ENCODE data around the gene PIEZO2. TPM values are rescaled to one million over a fixed set of nuclear protein-coding genes. Genes with fewer than 3 reads are reported as not detected.
"Not testable (repeated sequence)": the region's sequence is repeated elsewhere in the genome, so short reads cannot be mapped to it uniquely, and the experiment has no call there.

The PIEZO2 gene
- total RNA-seq, 3 donors from 2014 or later (not counting 1 experiment from before 2014, with no cell fraction given), result not detected

DNA sequence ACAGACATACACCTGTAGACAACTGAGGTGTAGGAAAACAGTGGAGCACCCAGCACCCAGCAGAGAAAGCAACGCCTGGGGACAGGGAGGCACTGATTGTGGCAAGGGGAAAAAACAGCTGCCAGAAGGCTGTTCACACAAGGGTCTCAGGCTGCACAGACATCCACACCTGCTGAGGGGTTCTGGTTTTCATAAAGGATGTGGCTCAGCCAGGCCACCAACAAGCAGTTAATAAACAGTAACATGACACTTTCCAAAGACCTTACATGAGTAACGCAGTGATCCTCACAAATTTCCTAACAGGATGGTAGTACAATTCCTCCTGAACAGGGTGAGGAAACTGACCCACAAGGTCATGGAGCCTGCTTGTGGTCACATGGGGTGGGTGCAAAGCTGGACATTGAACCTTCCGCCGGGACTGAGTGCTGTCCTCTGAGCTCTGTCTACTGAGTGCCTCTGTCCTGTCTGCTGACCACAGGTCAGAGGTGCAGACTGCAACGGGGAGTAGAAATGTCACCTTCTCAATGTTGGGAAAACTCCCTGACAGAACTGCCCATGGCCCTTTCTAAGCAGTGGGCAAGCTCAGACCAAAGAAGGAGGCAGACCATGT is 506.3 kb downstream of the PIEZO2 start:
- H3K4me1 ChIP-seq (ENCODE audit: control insufficient read depth, insufficient read depth, low read length); H3K4me3 Mint-ChIP-seq; H3K9me3 ChIP-seq (ENCODE audit: control insufficient read depth, insufficient read depth, low read length); intact Hi-C loops (cut with micrococcal nuclease); H3K27ac Mint-ChIP-seq; H3K36me3 ChIP-seq (ENCODE audit: control insufficient read depth, insufficient read depth, low read length); H3K4me3 ChIP-seq (ENCODE audit: low read length); H3K27ac ChIP-seq (ENCODE audit: low read length); H3K9me3 Mint-ChIP-seq; H3K27me3 Mint-ChIP-seq (ENCODE audit: low read depth in 2 of 2); H3K4me1 Mint-ChIP-seq; H3K36me3 Mint-ChIP-seq; H3K27me3 ChIP-seq (ENCODE audit: control insufficient read depth, insufficient read depth, low read length); ATAC-seq; DNase-seq: not testable (repeated sequence)
- no CpG with 5 or more reads among the region's 5 CpGs for WGBS (ENCODE audit: insufficient coverage)

DNA sequence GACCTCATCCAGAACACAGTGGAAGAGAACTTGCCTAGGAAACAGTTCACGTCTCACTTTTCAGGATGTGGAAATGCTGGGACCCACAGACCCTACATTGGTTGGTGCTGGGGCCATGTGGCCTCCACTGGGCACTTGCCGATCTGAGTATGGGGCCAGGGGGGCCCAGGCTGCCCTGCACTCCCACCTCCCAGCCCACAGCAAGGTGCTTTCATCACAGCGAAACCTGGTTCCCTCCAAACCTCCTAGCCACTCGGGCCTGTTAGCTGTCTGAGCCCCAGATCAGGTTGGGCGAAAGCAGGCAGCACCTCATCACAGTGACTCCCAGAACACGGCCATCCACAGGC is 510.9 kb downstream of the PIEZO2 start:
- H3K27me3 ChIP-seq (ENCODE audit: control insufficient read depth, insufficient read depth, low read length); H3K4me1 ChIP-seq (ENCODE audit: control insufficient read depth, insufficient read depth, low read length); H3K27me3 Mint-ChIP-seq (ENCODE audit: low read depth in 2 of 2); H3K27ac ChIP-seq (ENCODE audit: low read length); intact Hi-C loops (cut with micrococcal nuclease); H3K9me3 Mint-ChIP-seq; H3K4me3 ChIP-seq (ENCODE audit: low read length); H3K9me3 ChIP-seq (ENCODE audit: control insufficient read depth, insufficient read depth, low read length); DNase-seq; H3K27ac Mint-ChIP-seq; H3K36me3 Mint-ChIP-seq; H3K4me3 Mint-ChIP-seq; ATAC-seq; H3K36me3 ChIP-seq (ENCODE audit: control insufficient read depth, insufficient read depth, low read length); H3K4me1 Mint-ChIP-seq: not testable (repeated sequence)
- WGBS (ENCODE audit: insufficient coverage), result 90% methylated on average over 3 of the region's 6 CpGs

DNA sequence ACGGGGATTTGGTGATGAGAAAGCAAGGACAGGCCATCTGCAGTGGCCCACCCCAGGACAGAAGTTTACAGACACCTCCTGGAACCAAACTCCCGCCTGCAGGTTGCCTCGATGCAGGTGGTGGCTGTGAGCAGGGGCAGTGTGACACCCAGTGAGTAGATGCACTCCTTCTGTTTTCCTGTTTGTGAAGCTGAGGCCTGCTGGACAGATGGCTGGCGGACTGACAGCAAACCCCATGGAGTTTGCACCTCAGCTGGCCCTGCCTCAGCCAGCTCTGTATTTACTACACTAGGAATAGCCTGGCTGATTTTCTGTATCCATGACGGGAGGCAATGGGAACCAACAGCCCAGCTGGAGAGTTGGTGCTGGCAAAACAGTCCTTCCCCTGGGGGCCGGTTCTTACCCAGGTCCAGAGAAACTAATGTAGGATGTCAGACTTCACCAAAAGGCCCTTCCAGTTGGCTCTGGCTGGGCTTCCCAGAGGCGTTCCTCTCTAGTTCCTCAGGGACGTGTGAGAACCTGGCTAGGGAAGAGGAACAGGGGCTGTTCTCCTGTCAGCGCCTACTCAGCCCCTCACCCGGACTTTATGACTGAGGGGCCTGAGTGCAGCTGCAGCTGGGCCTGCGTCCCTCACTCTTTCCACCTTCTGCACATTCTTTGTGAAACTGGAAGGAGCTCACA is 511.4 kb downstream of the PIEZO2 start:
- DNase-seq; H3K9me3 ChIP-seq (ENCODE audit: control insufficient read depth, insufficient read depth, low read length); H3K4me3 ChIP-seq (ENCODE audit: low read length); H3K27me3 Mint-ChIP-seq (ENCODE audit: low read depth in 2 of 2); H3K27me3 ChIP-seq (ENCODE audit: control insufficient read depth, insufficient read depth, low read length); H3K27ac Mint-ChIP-seq; H3K36me3 Mint-ChIP-seq; H3K9me3 Mint-ChIP-seq; intact Hi-C loops (cut with micrococcal nuclease); H3K4me3 Mint-ChIP-seq; H3K36me3 ChIP-seq (ENCODE audit: control insufficient read depth, insufficient read depth, low read length); H3K27ac ChIP-seq (ENCODE audit: low read length); H3K4me1 Mint-ChIP-seq; ATAC-seq; H3K4me1 ChIP-seq (ENCODE audit: control insufficient read depth, insufficient read depth, low read length): not testable (repeated sequence)
- WGBS (ENCODE audit: insufficient coverage), result 77% methylated on average over 1 of the region's 11 CpGs

DNA sequence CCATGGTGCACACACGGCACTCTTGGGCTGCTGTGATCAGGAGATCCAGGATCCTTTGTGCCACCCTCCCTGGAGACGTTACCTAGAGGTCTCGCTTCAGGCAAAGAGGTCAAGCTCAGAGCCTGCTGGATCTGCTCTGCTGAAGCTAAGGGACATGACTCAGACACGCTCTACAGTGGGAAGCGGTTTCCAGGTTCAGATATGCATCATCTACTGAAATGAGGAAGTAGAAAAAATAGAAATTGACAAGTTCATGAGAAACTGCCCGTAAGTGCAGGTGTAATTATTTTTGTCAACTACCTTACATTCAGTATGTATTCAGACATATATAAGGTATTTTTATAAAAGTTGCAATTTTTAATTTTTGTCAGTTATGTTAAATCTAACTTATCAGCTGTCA is 520.3 kb downstream of the PIEZO2 start:
- intact Hi-C loops (cut with micrococcal nuclease), result loop anchor here (10.0 kb wide), 1 partner anchor 1586 kb away; no protein-coding TSS in a partner anchor
- H3K9me3 Mint-ChIP-seq; H3K9me3 ChIP-seq (ENCODE audit: control insufficient read depth, insufficient read depth, low read length); H3K27me3 Mint-ChIP-seq (ENCODE audit: low read depth in 2 of 2); H3K4me1 ChIP-seq (ENCODE audit: control insufficient read depth, insufficient read depth, low read length); H3K4me3 Mint-ChIP-seq; H3K36me3 ChIP-seq (ENCODE audit: control insufficient read depth, insufficient read depth, low read length); H3K4me1 Mint-ChIP-seq; DNase-seq; H3K36me3 Mint-ChIP-seq; H3K27ac Mint-ChIP-seq; H3K27me3 ChIP-seq (ENCODE audit: control insufficient read depth, insufficient read depth, low read length); H3K4me3 ChIP-seq (ENCODE audit: low read length); H3K27ac ChIP-seq (ENCODE audit: low read length): not testable (repeated sequence)
- 10% methylated on average over 3 of the region's 6 CpGs for WGBS (ENCODE audit: insufficient coverage)
- ATAC-seq, result peak in 1 of 3 donors; percentile 68

DNA sequence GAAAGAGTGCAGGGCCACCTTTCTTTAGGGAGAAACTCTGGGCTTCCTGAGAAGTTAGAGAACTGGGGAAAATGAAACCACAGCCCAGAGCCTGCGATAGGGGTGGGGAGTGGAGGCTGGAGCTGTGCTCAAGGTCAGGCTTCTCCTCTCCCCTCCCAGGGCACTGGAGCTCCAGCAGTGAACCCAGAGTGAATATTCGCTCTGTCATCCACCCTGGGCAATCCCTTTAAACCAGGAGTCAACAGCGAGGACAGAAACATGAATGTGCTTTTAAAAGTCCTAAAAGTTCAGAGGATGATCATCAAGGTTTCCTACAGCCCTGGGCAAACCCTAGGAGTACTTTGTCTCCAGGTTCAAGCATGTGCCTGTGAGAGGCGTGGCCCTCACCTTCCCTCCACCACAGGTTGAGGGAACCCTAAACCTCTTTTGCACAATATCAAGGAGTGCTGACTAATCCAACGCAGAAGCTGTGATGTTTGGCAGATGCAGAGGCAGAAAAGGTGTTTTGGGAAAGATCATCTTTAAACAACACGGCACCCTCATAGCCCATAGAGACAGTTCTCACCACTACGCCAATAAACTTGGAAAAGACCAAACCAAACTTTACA is 522.7 kb downstream of the PIEZO2 start:
- WGBS (ENCODE audit: insufficient coverage), result 90% methylated on average over 4 of the region's 7 CpGs
- not testable (repeated sequence) for H3K27ac Mint-ChIP-seq; H3K27me3 Mint-ChIP-seq (ENCODE audit: low read depth in 2 of 2)

DNA sequence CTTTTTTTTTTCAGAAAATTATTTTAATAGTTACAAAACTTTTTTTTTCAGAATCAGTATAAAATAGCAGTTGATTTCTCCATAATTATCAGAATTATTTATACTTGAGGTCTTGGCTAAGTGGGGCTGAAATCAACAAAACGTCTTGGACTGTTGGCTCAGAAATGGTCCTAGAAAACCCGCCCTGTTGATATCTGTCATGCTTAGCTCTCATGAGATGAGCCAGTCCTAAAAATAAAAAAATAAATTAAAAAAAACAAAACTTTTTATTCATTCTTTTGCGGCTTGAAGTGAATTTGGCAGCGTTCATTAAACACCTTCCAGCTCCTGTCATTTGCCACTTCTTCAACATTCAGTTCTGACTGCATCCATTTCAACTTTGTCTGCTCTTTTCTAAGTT is 525.8 kb downstream of the PIEZO2 start:
- not testable (repeated sequence) for H3K27ac Mint-ChIP-seq; H3K4me1 Mint-ChIP-seq; H3K4me3 Mint-ChIP-seq; H3K36me3 Mint-ChIP-seq; H3K4me1 ChIP-seq (ENCODE audit: control insufficient read depth, insufficient read depth, low read length); H3K36me3 ChIP-seq (ENCODE audit: control insufficient read depth, insufficient read depth, low read length); H3K4me3 ChIP-seq (ENCODE audit: low read length); H3K27ac ChIP-seq (ENCODE audit: low read length); H3K9me3 Mint-ChIP-seq; DNase-seq; H3K9me3 ChIP-seq (ENCODE audit: control insufficient read depth, insufficient read depth, low read length); H3K27me3 ChIP-seq (ENCODE audit: control insufficient read depth, insufficient read depth, low read length); ATAC-seq
- intact Hi-C loops (cut with micrococcal nuclease), result loop anchor here (10.0 kb wide), 1 partner anchor 1591 kb away; no protein-coding TSS in a partner anchor
- peaks cover 0 to 10% of the 10 kb centered on the region in 2 donors for H3K27me3 Mint-ChIP-seq (ENCODE audit: low read depth in 2 of 2)
- whole genome bisulfite sequencing (ENCODE audit: insufficient coverage), result 95% methylated on average over 4 of the region's 4 CpGs

More for the DNA sequence above, 522.7 kb downstream of the PIEZO2 start:
- not testable (repeated sequence) for H3K27me3 ChIP-seq (ENCODE audit: control insufficient read depth, insufficient read depth, low read length); DNase-seq; H3K36me3 ChIP-seq (ENCODE audit: control insufficient read depth, insufficient read depth, low read length); H3K36me3 Mint-ChIP-seq; H3K9me3 Mint-ChIP-seq; H3K9me3 ChIP-seq (ENCODE audit: control insufficient read depth, insufficient read depth, low read length); H3K4me3 Mint-ChIP-seq; ATAC-seq; H3K4me3 ChIP-seq (ENCODE audit: low read length); H3K27ac ChIP-seq (ENCODE audit: low read length); H3K4me1 Mint-ChIP-seq; H3K4me1 ChIP-seq (ENCODE audit: control insufficient read depth, insufficient read depth, low read length)
- intact Hi-C loops (cut with micrococcal nuclease), result loop anchor here (10.0 kb wide), 1 partner anchor 1588 kb away; no protein-coding TSS in a partner anchor

DNA sequence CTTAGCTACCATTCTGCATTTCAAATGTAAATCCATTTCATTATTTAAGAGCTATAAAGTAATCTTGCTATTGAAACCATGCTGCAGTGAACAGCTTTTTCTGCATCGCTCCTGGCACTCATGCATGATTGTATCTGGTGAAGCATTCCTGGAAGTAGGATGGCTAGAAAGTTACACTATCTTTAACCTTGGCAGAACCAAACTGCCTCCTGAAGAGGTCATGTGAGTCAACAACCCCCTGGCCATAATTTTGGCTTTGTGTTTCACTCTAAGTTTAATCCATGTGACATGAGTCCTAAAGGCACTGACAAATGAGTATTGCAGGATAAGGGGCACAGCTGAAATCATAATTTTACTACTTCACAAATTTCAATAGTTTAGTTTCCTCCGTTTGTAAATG is 526.4 kb downstream of the PIEZO2 start:
- H3K27me3 Mint-ChIP-seq (ENCODE audit: low read depth in 2 of 2), result peaks cover 0 to 10% of the 10 kb centered on the region in 2 donors
- intact Hi-C loops (cut with micrococcal nuclease), result loop anchor here (10.0 kb wide), 1 partner anchor 1592 kb away; no protein-coding TSS in a partner anchor
- H3K9me3 Mint-ChIP-seq; H3K36me3 Mint-ChIP-seq; H3K9me3 ChIP-seq (ENCODE audit: control insufficient read depth, insufficient read depth, low read length); ATAC-seq; H3K4me3 Mint-ChIP-seq; H3K27ac Mint-ChIP-seq; H3K27me3 ChIP-seq (ENCODE audit: control insufficient read depth, insufficient read depth, low read length); DNase-seq; H3K36me3 ChIP-seq (ENCODE audit: control insufficient read depth, insufficient read depth, low read length); H3K4me3 ChIP-seq (ENCODE audit: low read length); H3K27ac ChIP-seq (ENCODE audit: low read length); H3K4me1 Mint-ChIP-seq; H3K4me1 ChIP-seq (ENCODE audit: control insufficient read depth, insufficient read depth, low read length): not testable (repeated sequence)
- no CpG with 5 or more reads among the region's 2 CpGs for WGBS (ENCODE audit: insufficient coverage)
